ENCODE data around the gene RAB35.

Gene RAB35

DNA sequence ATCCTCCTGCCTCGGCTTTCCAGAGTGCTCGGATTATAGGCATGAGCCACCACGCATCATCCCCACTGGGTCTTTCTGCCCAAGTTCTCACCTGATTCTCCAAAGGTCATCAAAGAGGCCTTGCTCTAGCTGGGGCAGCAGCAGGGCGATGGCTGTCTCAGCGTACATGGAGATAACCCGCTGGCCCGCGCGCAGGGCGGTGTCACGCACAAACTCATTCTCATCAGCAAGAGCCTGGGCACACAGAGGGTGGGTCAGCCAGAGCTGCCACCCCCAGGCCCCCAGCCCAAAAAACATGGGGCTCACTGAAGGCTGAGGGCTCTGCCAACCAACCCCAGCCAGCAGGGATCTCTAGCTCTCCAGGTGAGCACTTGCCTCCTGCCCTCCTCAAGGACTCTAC is 27.7 kb upstream of the RAB35 start:
- Histone ChIP-seq H3K27me3 (no peaks in the 10 kb centered on the region), H3K36me3 (peaks cover 94% of the 10 kb centered on the region), H3K9me3 (no peaks in the 10 kb centered on the region), H3K4me1 (no peaks in the 10 kb centered on the region), H3K4me3 (ENCODE audit: low read depth, low read length) (no peak overlapping the region)
- TF ChIP-seq, protein P1, sequence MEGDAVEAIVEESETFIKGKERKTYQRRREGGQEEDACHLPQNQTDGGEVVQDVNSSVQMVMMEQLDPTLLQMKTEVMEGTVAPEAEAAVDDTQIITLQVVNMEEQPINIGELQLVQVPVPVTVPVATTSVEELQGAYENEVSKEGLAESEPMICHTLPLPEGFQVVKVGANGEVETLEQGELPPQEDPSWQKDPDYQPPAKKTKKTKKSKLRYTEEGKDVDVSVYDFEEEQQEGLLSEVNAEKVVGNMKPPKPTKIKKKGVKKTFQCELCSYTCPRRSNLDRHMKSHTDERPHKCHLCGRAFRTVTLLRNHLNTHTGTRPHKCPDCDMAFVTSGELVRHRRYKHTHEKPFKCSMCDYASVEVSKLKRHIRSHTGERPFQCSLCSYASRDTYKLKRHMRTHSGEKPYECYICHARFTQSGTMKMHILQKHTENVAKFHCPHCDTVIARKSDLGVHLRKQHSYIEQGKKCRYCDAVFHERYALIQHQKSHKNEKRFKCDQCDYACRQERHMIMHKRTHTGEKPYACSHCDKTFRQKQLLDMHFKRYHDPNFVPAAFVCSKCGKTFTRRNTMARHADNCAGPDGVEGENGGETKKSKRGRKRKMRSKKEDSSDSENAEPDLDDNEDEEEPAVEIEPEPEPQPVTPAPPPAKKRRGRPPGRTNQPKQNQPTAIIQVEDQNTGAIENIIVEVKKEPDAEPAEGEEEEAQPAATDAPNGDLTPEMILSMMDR (IDR thresholded peaks at IDR 0.05; ENCODE audit: low read depth, low read length), result no peak
- no peak for DNase-seq

- TF ChIP-seq, protein P1 (IDR thresholded peaks at IDR 0.05; ENCODE audit: low read depth, low read length), result no peak
- Histone ChIP-seq H3K4me3 (ENCODE audit: low read depth, low read length) (no peak overlapping the region), H3K4me1 (no peaks in the 10 kb centered on the region), H3K9me3 (no peaks in the 10 kb centered on the region), H3K27me3 (no peaks in the 10 kb centered on the region), H3K36me3 (peaks cover 94% of the 10 kb centered on the region)
- DNase-seq, result no peak
Observed at GRCh38 chr12:120142231-120142877, 25.8 kb upstream of the RAB35 start.

- Histone ChIP-seq H3K4me3 (ENCODE audit: low read depth, low read length) (no peak overlapping the region), H3K27me3 (no peaks in the 10 kb centered on the region), H3K9me3 (no peaks in the 10 kb centered on the region), H3K4me1 (no peaks in the 10 kb centered on the region), H3K36me3 (peaks cover 94% of the 10 kb centered on the region)
- no peak for DNase-seq
- TF ChIP-seq, protein P1 (IDR thresholded peaks at IDR 0.05; ENCODE audit: low read depth, low read length), result no peak
Observed at GRCh38 chr12:120141336-120141735, 24.8 kb upstream of the RAB35 start.

GRCh38 chr12:120140603-120141002 is 24.1 kb upstream of the RAB35 start:
- Histone ChIP-seq H3K9me3 (no peaks in the 10 kb centered on the region), H3K4me3 (ENCODE audit: low read depth, low read length) (no peak overlapping the region), H3K4me1 (no peaks in the 10 kb centered on the region), H3K27me3 (no peaks in the 10 kb centered on the region), H3K36me3 (peaks cover 97% of the 10 kb centered on the region)
- DNase-seq, result no peak
- TF ChIP-seq, protein P1 (IDR thresholded peaks at IDR 0.05; ENCODE audit: low read depth, low read length), result no peak

GRCh38 chr12:120139958-120140357 is 23.4 kb upstream of the RAB35 start:
- Histone ChIP-seq H3K36me3 (peaks cover 97% of the 10 kb centered on the region), H3K4me1 (no peaks in the 10 kb centered on the region), H3K4me3 (ENCODE audit: low read depth, low read length) (no peak overlapping the region), H3K27me3 (no peaks in the 10 kb centered on the region), H3K9me3 (no peaks in the 10 kb centered on the region)
- no peak for DNase-seq
- TF ChIP-seq, protein P1 (IDR thresholded peaks at IDR 0.05; ENCODE audit: low read depth, low read length), result no peak

DNA sequence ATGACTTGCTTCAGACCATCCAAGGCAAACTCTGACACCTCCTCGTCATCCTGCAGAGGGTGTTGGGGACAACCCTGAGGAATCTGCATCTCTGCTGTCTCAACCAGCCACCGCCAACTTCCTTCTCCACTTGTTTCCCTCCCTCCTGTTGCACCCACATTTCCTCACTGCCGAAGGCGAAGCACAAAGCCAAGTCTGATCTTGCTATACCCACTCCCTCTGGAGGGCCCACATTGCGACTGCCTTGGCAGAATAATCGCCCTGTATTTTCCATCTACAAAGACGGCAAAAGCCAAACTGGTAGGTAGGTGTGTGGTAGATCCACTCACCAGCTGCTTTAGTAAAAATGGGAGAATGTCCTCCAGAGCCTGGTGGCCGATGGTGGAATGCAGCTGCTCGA is 21.8 kb upstream of the RAB35 start:
- Histone ChIP-seq H3K4me3 (ENCODE audit: low read depth, low read length) (no peak overlapping the region), H3K36me3 (peaks cover 97% of the 10 kb centered on the region), H3K9me3 (no peaks in the 10 kb centered on the region), H3K4me1 (no peaks in the 10 kb centered on the region), H3K27me3 (no peaks in the 10 kb centered on the region)
- TF ChIP-seq, protein P1 (IDR thresholded peaks at IDR 0.05; ENCODE audit: low read depth, low read length), result no peak
- DNase-seq, result no peak

All from BE2C (cell line).